Type B pancreatic cell (in vitro differentiated cells): ENCODE measurements around the gene NECTIN4. TPM values are rescaled to one million over a fixed set of nuclear protein-coding genes. Genes with fewer than 3 reads are reported as not detected.
A peak's percentile ranks its signal among the peaks of the same experiment; 100 is the strongest.

Source experiments
- DNase-seq: peaks from one replicate; pipeline ENCODE4 v3.0.0; 2021; ENCODE audit warnings: mixed read lengths; ENCODE audit not compliant: unreplicated experiment; ENCODE audit errors: extremely low spot score
- H3K27ac Mint-ChIP-seq: 2 replicates; pipeline ENCODE4 v1.8.0; 2021; ENCODE audit warnings: mild to moderate bottlenecking, mixed read lengths
- H3K27me3 Mint-ChIP-seq: 2 replicates; pipeline ENCODE4 v1.8.0; 2021; ENCODE audit warnings: mixed read lengths
- H3K36me3 Mint-ChIP-seq: 2 replicates; pipeline ENCODE4 v1.8.0; 2021; ENCODE audit warnings: mixed read lengths
- H3K4me1 Mint-ChIP-seq: one replicate; pipeline ENCODE4 v1.8.0; 2021; ENCODE audit warnings: mixed read lengths; ENCODE audit not compliant: unreplicated experiment
- H3K4me3 Mint-ChIP-seq: 2 replicates; pipeline ENCODE4 v1.8.0; 2021; ENCODE audit warnings: mild to moderate bottlenecking, mixed read lengths
- H3K9me3 Mint-ChIP-seq: 2 replicates; pipeline ENCODE4 v1.8.0; 2021; ENCODE audit warnings: mixed read lengths
- CTCF ChIP-seq: fragments of 200-600 bp; sonication (generic); conservative IDR thresholded peaks from 2 replicates; pipeline ENCODE4 v1.5.0; 2021; ENCODE audit warnings: antibody characterized with exemption, mild to moderate bottlenecking
- total RNA-seq: library from RNA; stranded (reverse); gene quantifications from 2 replicates; pipeline ENCODE4 v1.2.1, GENCODE V29; 2021; ENCODE audit warnings: low replicate concordance

The NECTIN4 gene
- total RNA-seq, 1 donor from 2014 or later, result 57.7 TPM

- Mint-ChIP-seq H3K9me3 (no peaks in the 10 kb centered on the region), H3K4me3 (peak overlapping the region; percentile 65)
Observed at GRCh38 chr1:161115132-161115711, 25.9 kb upstream of the NECTIN4 start.

GRCh38 chr1:161114556-161114955, 25.2 kb upstream of the NECTIN4 start:
- no peaks in the 10 kb centered on the region for H3K27me3 Mint-ChIP-seq
- H3K4me3 Mint-ChIP-seq, result no peak overlapping the region
- no peaks in the 10 kb centered on the region for H3K9me3 Mint-ChIP-seq
- H3K4me1 Mint-ChIP-seq, result peaks cover 32% of the 10 kb centered on the region
- no peak overlapping the region for H3K27ac Mint-ChIP-seq
- DNase-seq, result no peak
- TF ChIP-seq CTCF, result no peak
- peaks cover 9% of the 10 kb centered on the region for H3K36me3 Mint-ChIP-seq

More at GRCh38 chr1:161115132-161115711, 25.9 kb upstream of the NECTIN4 start:
- H3K36me3 Mint-ChIP-seq, result peaks cover 12% of the 10 kb centered on the region
- TF ChIP-seq CTCF, result no peak
- H3K27me3 Mint-ChIP-seq, result no peaks in the 10 kb centered on the region
- peaks cover 39% of the 10 kb centered on the region for H3K4me1 Mint-ChIP-seq
- DNase-seq, result no peak
- peak overlapping the region; percentile 17 for H3K27ac Mint-ChIP-seq

GRCh38 chr1:161113915-161114314, 24.6 kb upstream of the NECTIN4 start:
- no peak for TF ChIP-seq CTCF
- no peaks in the 10 kb centered on the region for H3K9me3 Mint-ChIP-seq
- peaks cover 7% of the 10 kb centered on the region for H3K36me3 Mint-ChIP-seq
- H3K27ac Mint-ChIP-seq, result no peak overlapping the region
- H3K27me3 Mint-ChIP-seq, result no peaks in the 10 kb centered on the region
- DNase-seq, result no peak
- peaks cover 26% of the 10 kb centered on the region for H3K4me1 Mint-ChIP-seq
- no peak overlapping the region for H3K4me3 Mint-ChIP-seq

GRCh38 chr1:161111527-161111926, 22.2 kb upstream of the NECTIN4 start:
- H3K9me3 Mint-ChIP-seq, result no peaks in the 10 kb centered on the region
- DNase-seq, result no peak
- no peak overlapping the region for H3K4me3 Mint-ChIP-seq
- H3K27me3 Mint-ChIP-seq, result no peaks in the 10 kb centered on the region
- H3K27ac Mint-ChIP-seq, result no peak overlapping the region
- H3K4me1 Mint-ChIP-seq, result peaks cover 19% of the 10 kb centered on the region
- TF ChIP-seq CTCF, result no peak
- peaks cover 8% of the 10 kb centered on the region for H3K36me3 Mint-ChIP-seq

- no peak for TF ChIP-seq CTCF
- H3K36me3 Mint-ChIP-seq, result peaks cover 12% of the 10 kb centered on the region
- H3K27me3 Mint-ChIP-seq, result no peaks in the 10 kb centered on the region
- no peaks in the 10 kb centered on the region for H3K9me3 Mint-ChIP-seq
- no peak for DNase-seq
- no peak overlapping the region for H3K27ac Mint-ChIP-seq
- H3K4me3 Mint-ChIP-seq, result no peak overlapping the region
- H3K4me1 Mint-ChIP-seq, result peaks cover 16% of the 10 kb centered on the region
Observed at GRCh38 chr1:161111117-161111516, 21.8 kb upstream of the NECTIN4 start.

- Mint-ChIP-seq H3K27me3 (no peaks in the 10 kb centered on the region), H3K4me3 (no peak overlapping the region), H3K4me1 (no peaks in the 10 kb centered on the region), H3K27ac (no peak overlapping the region), H3K9me3 (no peaks in the 10 kb centered on the region), H3K36me3 (peaks cover 13% of the 10 kb centered on the region)
- TF ChIP-seq CTCF, result no peak
- no peak for DNase-seq
Observed at GRCh38 chr1:161106431-161106830, 17.1 kb upstream of the NECTIN4 start.
